ENCODE results near the gene CIB1. TPM values are rescaled to one million over a fixed set of nuclear protein-coding genes. Genes with fewer than 3 reads are reported as not detected.

Gene CIB1
- total and polyA plus RNA-seq, 2 of the 8 experiments (the other 6 are each of a cell fraction or from before 2014, with no cell fraction given) = 26.0 to 63.5 TPM

- Histone ChIP-seq H3K27ac (ENCODE audit: low read depth, low read length) (no peak overlapping the region; the same call in 1 of the 2 replicates), H3K9me3 (ENCODE audit: insufficient read depth in 2 of 2, low read depth in 1 of 2, low read length in 1 of 2) (no peaks in the 10 kb centered on the region), H4K20me1 (replicated peaks in 1 of 2; ENCODE audit: control insufficient read depth in 1 of 2, insufficient read depth in 2 of 2, low read length in 2 of 2) (peaks cover 8 to 9% of the 10 kb centered on the region in 2 experiments), H2AFZ (ENCODE audit: low read length) (no peak overlapping the region), H4K5ac (ENCODE audit: insufficient read length, low read depth, low read length) (no peak overlapping the region), H4K8ac (ENCODE audit: extremely low read depth, insufficient read depth, low read length) (no peak overlapping the region), H3K4me3 (ENCODE audit: extremely low read depth in 1 of 4, insufficient read depth in 2 of 4, low read depth in 3 of 4, low read length in 4 of 4) (no peak overlapping the region), H3K4me1 (replicated peaks in 1 of 4; ENCODE audit: control insufficient read depth in 3 of 4, insufficient read depth in 4 of 4, low read length in 3 of 4) (peaks cover 0 to 3% (median under 1%) of the 10 kb centered on the region in 4 experiments; a peak in 3 of 7 replicates), H3K23ac (ENCODE audit: insufficient read length) (no peak overlapping the region), H2BK15ac (ENCODE audit: low read length) (no peak overlapping the region), H3K27me3 (replicated peaks in 1 of 4; ENCODE audit: control insufficient read depth in 3 of 4, extremely low read depth in 1 of 4, insufficient read depth in 3 of 4, low read length in 3 of 4) (no peaks in the 10 kb centered on the region), H4K91ac (replicated peaks; ENCODE audit: insufficient read length, low read length) (peak overlapping the region; percentile 41), H3K79me2 (ENCODE audit: control insufficient read depth in 1 of 2, insufficient read depth in 2 of 2, low read length in 2 of 2) (peaks cover 0 to 22% of the 10 kb centered on the region in 2 experiments; a peak in 1 of 4 replicates), H2BK120ac (replicated peaks; ENCODE audit: low read depth, low read length) (no peak overlapping the region), H3K4me2 (ENCODE audit: insufficient read depth in 1 of 2, low read depth in 2 of 2, low read length in 2 of 2) (no peak overlapping the region), H3K14ac (ENCODE audit: insufficient read length) (no peak overlapping the region), H3K56ac (replicated peaks; ENCODE audit: insufficient read length, low read depth, low read length) (no peak overlapping the region), H2BK5ac (ENCODE audit: low read depth, low read length) (no peak overlapping the region), H2AK5ac (ENCODE audit: low read depth, low read length) (no peak overlapping the region), H2BK12ac (ENCODE audit: low read depth, low read length) (no peak overlapping the region), H3K36me3 (ENCODE audit: control insufficient read depth in 2 of 4, insufficient read depth in 4 of 4, low read length in 3 of 4) (peaks cover 0 to 5% (median 2%) of the 10 kb centered on the region in 4 experiments; a peak in 3 of 8 replicates), H3K79me1 (ENCODE audit: low read depth, low read length) (peaks cover 8% of the 10 kb centered on the region; the same call in 1 of the 2 replicates), H3K4ac (replicated peaks; ENCODE audit: insufficient read length, low read depth, low read length) (no peak overlapping the region), H3K9ac (replicated peaks in 1 of 4; ENCODE audit: extremely low read depth in 1 of 4, low read depth in 3 of 4, low read length in 3 of 4) (0 out of 7 replicates have a peak overlapping the region, but pooled peaks of 1 of the 4 experiments have one; percentile 20), H3K23me2 (ENCODE audit: low read depth, low read length) (no peaks in the 10 kb centered on the region; the same call in 1 of the 2 replicates), H2BK20ac (ENCODE audit: low read length) (no peak overlapping the region), H3K18ac (ENCODE audit: extremely low read depth, low read length) (no peak overlapping the region; the same call in 1 of the 2 replicates)
- ChIA-PET CTCF (ENCODE audit: partially characterized antibody) (interaction anchor here (0.6 to 12.3 kb wide), 11 partner anchors 8 to 71 kb away, joined by 3 to 182 read pairs (median 7); partner anchors contain the start of genes CIB1 and SEMA4B), POLR2A (ENCODE audit: partially characterized antibody) (interaction anchor here (1.0 to 4.8 kb wide), 3 partner anchors 12 to 35 kb away, joined by 3 to 25 read pairs (median 3); partner anchors contain the start of gene SEMA4B)
- FAIRE-seq (no peak), DNase-seq (ENCODE audit: low read depth in 1 of 2, low spot score in 2 of 2) (no peak)
- WGBS, 2 experiments (ENCODE audit: extremely low coverage in 1 of 2, insufficient coverage in 1 of 2, insufficient read length in 1 of 2, insufficient replicate concordance in 2 of 2, low coverage in 1 of 2, low lambda C conversion rate in 2 of 2, missing lambda C conversion rate in 1 of 2) = 91% methylated on average over 12 of the region's 12 CpGs; no CpG with 5 or more reads in 1 of the 2 experiments
- TF ChIP-seq TAF7 (optimal IDR thresholded peaks at IDR 0.05; ENCODE audit: borderline replicate concordance, low read depth, low read length) (no peak), NRF1 (IDR thresholded peaks at IDR 0.05; ENCODE audit: low read depth, low read length) (no peak), SRF (IDR thresholded peaks at IDR 0.05; ENCODE audit: low read depth, low read length) (no peak), SP1 (IDR thresholded peaks at IDR 0.05; ENCODE audit: low read depth, low read length) (no peak), HDAC2 (IDR thresholded peaks at IDR 0.05; ENCODE audit: borderline replicate concordance in 1 of 2, low read depth in 2 of 2, low read length in 2 of 2) (no peak), GABPA (IDR thresholded peaks at IDR 0.05; ENCODE audit: borderline replicate concordance, insufficient read depth, low read length) (no peak), SIX5 (IDR thresholded peaks at IDR 0.05; ENCODE audit: low read depth, low read length) (no peak), EP300 (IDR thresholded peaks at IDR 0.05; ENCODE audit: borderline replicate concordance in 1 of 2, low read depth in 2 of 2, low read length in 2 of 2) (no peak), MAX (IDR thresholded peaks at IDR 0.05) (no peak), SUZ12 (IDR thresholded peaks at IDR 0.05; ENCODE audit: low read length) (no peak), KDM1A (IDR thresholded peaks at IDR 0.05; ENCODE audit: borderline replicate concordance, low read length) (no peak)
Measured at GRCh38 chr15:90213122-90213817, 20.5 kb downstream of the CIB1 start.
